Epithelial cell of esophagus (primary cell): ENCODE measurements around the gene SRPRA.
A peak's percentile ranks its signal among the peaks of the same experiment; 100 is the strongest.
"Not testable (repeated sequence)": the region's sequence is repeated elsewhere in the genome, so short reads cannot be mapped to it uniquely, and the experiment has no call there.

Experiments
- DNase-seq: peaks from one replicate; pipeline ENCODE4 v3.0.0; 2010; ENCODE audit warnings: low read depth
- H3K4me3 ChIP-seq: 2 replicates; pipeline ENCODE4 v1.5.1; 2011; ENCODE audit warnings: mild to moderate bottlenecking, low read length, control low read depth
- TF ChIP-seq, protein P1 (sequence below): IDR thresholded peaks from 2 replicates; pipeline ENCODE4 v1.5.1; 2011; ENCODE audit warnings: low read depth, mild to moderate bottlenecking, low read length, control low read depth, inconsistent platforms; ENCODE audit not compliant: insufficient read depth; ENCODE audit errors: missing control alignments

SRPRA gene

DNA sequence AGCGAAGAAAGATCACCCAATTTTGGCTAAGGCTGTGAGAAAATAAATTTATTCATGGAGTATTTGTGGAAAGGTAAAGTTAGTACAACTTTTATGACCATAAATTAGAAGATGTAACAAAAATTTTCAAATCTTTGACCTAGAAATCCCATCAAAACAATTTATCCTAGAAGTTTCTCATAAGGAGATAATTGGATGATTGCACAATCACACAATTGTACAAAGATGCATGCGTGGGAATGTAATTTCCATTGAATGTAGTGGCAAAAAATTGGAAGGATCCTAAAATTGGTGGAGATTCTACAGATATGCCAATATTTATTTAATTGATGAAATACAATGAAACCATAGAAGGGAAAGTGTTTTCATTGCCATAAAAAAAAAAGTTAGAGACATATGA is 11.6 kb downstream of the SRPRA start:
- TF ChIP-seq, protein P1, sequence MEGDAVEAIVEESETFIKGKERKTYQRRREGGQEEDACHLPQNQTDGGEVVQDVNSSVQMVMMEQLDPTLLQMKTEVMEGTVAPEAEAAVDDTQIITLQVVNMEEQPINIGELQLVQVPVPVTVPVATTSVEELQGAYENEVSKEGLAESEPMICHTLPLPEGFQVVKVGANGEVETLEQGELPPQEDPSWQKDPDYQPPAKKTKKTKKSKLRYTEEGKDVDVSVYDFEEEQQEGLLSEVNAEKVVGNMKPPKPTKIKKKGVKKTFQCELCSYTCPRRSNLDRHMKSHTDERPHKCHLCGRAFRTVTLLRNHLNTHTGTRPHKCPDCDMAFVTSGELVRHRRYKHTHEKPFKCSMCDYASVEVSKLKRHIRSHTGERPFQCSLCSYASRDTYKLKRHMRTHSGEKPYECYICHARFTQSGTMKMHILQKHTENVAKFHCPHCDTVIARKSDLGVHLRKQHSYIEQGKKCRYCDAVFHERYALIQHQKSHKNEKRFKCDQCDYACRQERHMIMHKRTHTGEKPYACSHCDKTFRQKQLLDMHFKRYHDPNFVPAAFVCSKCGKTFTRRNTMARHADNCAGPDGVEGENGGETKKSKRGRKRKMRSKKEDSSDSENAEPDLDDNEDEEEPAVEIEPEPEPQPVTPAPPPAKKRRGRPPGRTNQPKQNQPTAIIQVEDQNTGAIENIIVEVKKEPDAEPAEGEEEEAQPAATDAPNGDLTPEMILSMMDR: no peak
- no peak for DNase-seq
- H3K4me3 ChIP-seq: no peak overlapping the region

DNA sequence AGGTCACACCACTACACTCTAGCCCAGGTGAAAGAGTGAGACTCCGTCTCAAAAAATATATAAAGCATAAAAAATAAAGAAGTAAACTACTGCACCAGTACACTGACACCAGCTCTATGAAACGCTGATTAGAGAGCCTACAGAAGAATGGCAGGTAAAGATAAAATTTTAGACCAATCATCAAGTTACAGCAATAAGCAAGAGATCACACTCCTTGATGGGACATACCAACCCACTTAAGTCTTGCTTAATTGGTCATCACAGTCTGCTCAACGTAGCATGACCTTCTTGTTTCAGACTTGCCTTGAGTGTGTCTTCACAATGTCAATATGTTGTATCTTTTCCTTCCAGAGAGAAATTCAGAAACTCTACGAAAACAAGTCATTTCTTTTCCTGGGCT is 12.5 kb downstream of the SRPRA start:
- TF ChIP-seq, protein P1: no peak
- no peak for DNase-seq
- H3K4me3 ChIP-seq: no peak overlapping the region

DNA sequence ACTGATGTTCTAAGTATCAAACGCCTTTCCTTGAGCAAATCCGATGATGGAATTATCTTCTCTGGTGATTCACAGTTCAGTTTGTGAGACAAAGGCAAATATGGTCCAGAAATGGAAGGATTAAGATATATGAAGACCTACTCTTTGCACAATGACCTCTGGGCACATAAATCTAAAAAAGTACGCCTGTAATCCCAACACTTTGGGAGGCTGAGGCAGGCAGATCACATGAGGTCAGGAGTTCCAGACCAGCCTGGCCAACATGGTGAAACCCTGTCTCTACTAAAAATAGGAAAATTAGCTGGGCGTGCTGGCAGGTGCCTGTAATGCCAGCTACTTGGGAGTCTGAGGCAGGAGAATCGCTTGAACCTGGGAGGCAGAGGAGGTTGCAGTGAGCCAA is 13.2 kb downstream of the SRPRA start:
- not testable (repeated sequence) for H3K4me3 ChIP-seq, DNase-seq

DNA sequence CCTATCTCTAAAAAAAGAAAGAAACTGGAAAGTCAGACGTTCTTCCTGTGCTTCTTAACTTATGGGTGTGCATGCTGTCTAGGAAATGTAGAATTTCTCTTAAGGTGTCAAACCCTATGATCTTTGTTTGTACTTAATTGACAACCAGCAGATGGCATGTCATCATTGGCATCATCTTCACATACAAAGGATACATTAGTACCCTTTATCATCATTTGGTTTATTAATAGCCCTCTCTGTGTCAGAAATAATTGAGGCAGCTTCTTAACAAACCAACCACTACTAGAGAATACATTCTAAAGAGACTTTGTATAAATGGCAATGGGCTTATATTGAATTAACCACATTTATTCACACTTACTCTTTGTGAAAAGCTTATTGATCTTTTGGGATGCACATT is 13.9 kb downstream of the SRPRA start:
- no peak for DNase-seq
- TF ChIP-seq, protein P1: no peak

DNA sequence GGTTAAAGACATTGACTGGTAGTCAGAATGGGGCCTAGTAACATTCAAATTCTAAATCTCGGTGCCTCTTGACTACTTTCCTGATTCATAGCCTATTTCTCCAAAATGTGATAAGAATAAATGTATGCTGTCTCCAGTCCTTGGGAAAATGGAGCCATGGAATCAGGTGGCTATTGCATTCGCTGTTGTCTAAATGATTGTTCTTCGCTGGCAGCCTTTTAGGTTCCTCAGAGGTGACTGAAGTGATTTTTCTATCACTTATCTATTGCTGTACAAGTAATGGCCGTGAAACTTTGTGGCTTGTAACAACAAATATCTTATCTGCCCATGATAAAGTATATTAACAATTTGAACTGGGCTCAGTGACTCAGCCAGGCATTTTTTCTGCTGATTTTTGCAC is 15.4 kb downstream of the SRPRA start:
- TF ChIP-seq, protein P1: no peak
- no peak overlapping the region for H3K4me3 ChIP-seq
- no peak for DNase-seq

More for the DNA sequence above, 13.9 kb downstream of the SRPRA start:
- no peak overlapping the region for H3K4me3 ChIP-seq

DNA sequence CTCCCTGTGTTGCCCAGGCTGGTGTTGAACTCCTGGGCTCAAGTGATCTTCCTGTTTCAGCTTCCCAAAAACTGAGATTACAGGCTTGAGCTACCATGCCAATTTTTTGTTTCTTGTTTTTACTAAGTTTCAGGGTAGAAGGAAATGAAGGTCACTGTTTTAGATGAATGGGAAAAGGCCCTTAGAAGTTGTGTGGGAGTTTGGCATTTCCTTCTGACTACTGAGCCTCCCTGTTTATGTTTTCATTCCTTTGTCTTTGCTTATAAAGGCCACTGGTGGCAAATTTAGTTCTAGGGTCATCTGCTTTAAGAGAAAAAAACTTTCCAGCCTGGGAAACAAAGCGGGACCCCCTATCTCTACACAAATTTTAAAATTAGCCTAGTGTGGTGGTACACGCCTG is 22.1 kb downstream of the SRPRA start:
- DNase-seq: no peak
- H3K4me3 ChIP-seq: no peak overlapping the region
- TF ChIP-seq, protein P1: no peak

DNA sequence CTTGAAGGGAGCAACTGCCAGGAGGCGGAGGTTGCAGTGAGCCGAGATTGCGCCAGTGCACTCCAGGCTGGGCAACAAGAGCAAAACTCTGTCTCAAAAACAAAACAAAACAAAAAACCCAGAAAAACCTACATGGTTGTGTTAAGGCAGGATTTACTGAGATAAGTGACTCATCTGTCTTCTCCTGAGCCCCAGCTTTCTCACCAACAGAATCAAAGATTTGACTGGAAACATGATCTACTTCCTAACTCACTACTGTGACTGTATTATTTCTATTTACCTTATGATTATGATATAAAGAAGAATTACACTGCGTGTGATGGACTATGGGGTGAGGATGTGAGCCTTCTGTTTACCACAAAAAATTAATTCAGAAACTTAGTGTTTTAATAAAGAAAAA is 35.3 kb downstream of the SRPRA start:
- peak; percentile 45 for DNase-seq
- no peak overlapping the region for H3K4me3 ChIP-seq
- TF ChIP-seq, protein P1: no peak

DNA sequence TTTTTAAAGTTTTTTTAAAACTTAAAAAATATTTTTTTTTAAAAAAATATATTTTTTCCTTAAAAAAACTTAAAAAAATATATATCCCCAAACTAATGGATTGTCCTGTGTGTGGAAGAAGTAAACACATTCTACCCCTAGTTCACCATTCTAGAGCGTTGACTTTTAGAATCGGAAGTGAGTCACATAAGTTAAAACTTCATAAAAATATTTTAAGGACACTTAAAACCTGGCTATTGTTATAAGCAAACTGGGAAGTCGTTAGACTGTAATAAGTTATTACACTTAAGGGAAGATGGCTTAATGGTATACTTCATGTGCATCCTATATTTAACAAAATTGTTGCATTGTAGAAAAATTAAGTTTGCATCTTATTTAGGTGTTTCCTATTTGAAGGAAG is 36.0 kb downstream of the SRPRA start:
- TF ChIP-seq, protein P1: no peak
- H3K4me3 ChIP-seq: no peak overlapping the region
- DNase-seq: no peak
